Mesendoderm (in vitro differentiated cells): ENCODE measurements around the gene ZGLP1.
"Not testable (repeated sequence)": the region's sequence is repeated elsewhere in the genome, so short reads cannot be mapped to it uniquely, and the experiment has no call there.

Experiments
- DNase-seq: peaks from one replicate; pipeline ENCODE4 v3.0.0; 2013
- H2AK5ac ChIP-seq: 2 replicates; pipeline ENCODE4 v1.6.1; 2013; ENCODE audit warnings: low read length, inconsistent platforms
- H2BK120ac ChIP-seq: 2 replicates; pipeline ENCODE4 v1.6.1; 2013; ENCODE audit warnings: low read depth, mild to moderate bottlenecking, low read length, moderate library complexity, mixed read lengths
- H2BK15ac ChIP-seq: replicated peaks from 2 replicates; pipeline ENCODE4 v1.6.1; 2013; ENCODE audit warnings: low read depth, mild to moderate bottlenecking, moderate library complexity
- H2BK5ac ChIP-seq: 2 replicates; pipeline ENCODE4 v1.6.1; 2013; ENCODE audit warnings: low read length, inconsistent platforms
- H3K18ac ChIP-seq: 2 replicates; pipeline ENCODE4 v1.6.1; 2013; ENCODE audit warnings: mild to moderate bottlenecking, low read length, mixed read lengths
- H3K23ac ChIP-seq: one replicate; pipeline ENCODE4 v1.6.1; 2013; ENCODE audit warnings: low read length
- H3K27ac ChIP-seq: 2 replicates; pipeline ENCODE4 v1.5.1; 2013; ENCODE audit warnings: low read depth, mild to moderate bottlenecking, inconsistent platforms, low read length, moderate library complexity
- H3K27me3 ChIP-seq: 2 replicates; pipeline ENCODE4 v1.6.1; 2013; ENCODE audit warnings: low read length, control low read depth, mild to moderate bottlenecking, inconsistent platforms; ENCODE audit not compliant: insufficient read depth, poor library complexity
- H3K36me3 ChIP-seq: 2 replicates; pipeline ENCODE4 v1.6.1; 2013; ENCODE audit warnings: low read length, inconsistent platforms; ENCODE audit not compliant: control insufficient read depth, insufficient read depth
- H3K4ac ChIP-seq: one replicate; pipeline ENCODE4 v1.6.1; 2013; ENCODE audit warnings: low read depth, mild to moderate bottlenecking, low read length, moderate library complexity
- H3K4me1 ChIP-seq: 2 replicates; pipeline ENCODE4 v1.6.1; 2013; ENCODE audit warnings: low read depth, low read length, inconsistent platforms; ENCODE audit not compliant: control insufficient read depth
- H3K4me2 ChIP-seq: 2 replicates; pipeline ENCODE4 v1.6.1; 2013; ENCODE audit warnings: low read length
- H3K4me3 ChIP-seq: 2 replicates; pipeline ENCODE4 v1.5.1; 2013; ENCODE audit warnings: mild to moderate bottlenecking, low read length
- H3K56ac ChIP-seq: one replicate; pipeline ENCODE4 v1.6.1; 2013; ENCODE audit warnings: low read length
- H3K79me1 ChIP-seq: 2 replicates; pipeline ENCODE4 v1.6.1; 2013; ENCODE audit warnings: low read length, inconsistent platforms
- H3K79me2 ChIP-seq: 2 replicates; pipeline ENCODE4 v1.6.1; 2013; ENCODE audit warnings: mild to moderate bottlenecking, low read length; ENCODE audit not compliant: control insufficient read depth, insufficient read depth
- H3K9ac ChIP-seq: 2 replicates; pipeline ENCODE4 v1.6.1; 2013; ENCODE audit warnings: low read length, inconsistent platforms
- H4K5ac ChIP-seq: one replicate; pipeline ENCODE4 v1.6.1; 2013; ENCODE audit warnings: low read length
- H4K8ac ChIP-seq: one replicate; pipeline ENCODE4 v1.6.1; 2013; ENCODE audit warnings: low read depth, mild to moderate bottlenecking, control low read depth, low read length, moderate library complexity
- WGBS: extraction: QIAGEN DNeasy Blood & Tissue Kit; methylation state at CpG from one replicate; pipeline ENCODE4 v1.1.7; 2013; ENCODE audit warnings: low lambda C conversion rate, missing lambda C conversion rate; ENCODE audit not compliant: insufficient coverage; ENCODE audit errors: extremely low coverage; 5-methylcytosine and 5-hydroxymethylcytosine counted together

ZGLP1 gene

GRCh38 chr19:10284960-10285278 is 24.7 kb downstream of the ZGLP1 start:
- Histone ChIP-seq H3K4me3 (no peak overlapping the region), H3K36me3 (no peaks in the 10 kb centered on the region), H3K79me2 (no peaks in the 10 kb centered on the region), H3K56ac (no peak overlapping the region), H3K4me2 (no peak overlapping the region), H3K9ac (no peak overlapping the region), H3K27me3 (peaks cover 10% of the 10 kb centered on the region), H3K79me1 (no peaks in the 10 kb centered on the region), H3K27ac (no peak overlapping the region), H3K23ac (no peak overlapping the region), H3K4me1 (no peaks in the 10 kb centered on the region), H2BK5ac (no peak overlapping the region), H2BK15ac (no peak overlapping the region), H4K8ac (no peak overlapping the region), H3K4ac (no peak overlapping the region), H3K18ac (no peak overlapping the region), H4K5ac (no peak overlapping the region), H2AK5ac (no peak overlapping the region), H2BK120ac (no peak overlapping the region)
- WGBS = no CpG with 5 or more reads among the region's 13 CpGs
- DNase-seq = no peak

- H3K79me1 ChIP-seq = no peaks in the 10 kb centered on the region
- H2BK15ac ChIP-seq = no peak overlapping the region
- H3K56ac ChIP-seq = no peak overlapping the region
- H2BK5ac ChIP-seq = no peak overlapping the region
- no peaks in the 10 kb centered on the region for H3K79me2 ChIP-seq
- H3K9ac ChIP-seq = no peak overlapping the region
- no peak overlapping the region for H3K4me3 ChIP-seq
- H3K27ac ChIP-seq = no peak overlapping the region
- no peak overlapping the region for H3K23ac ChIP-seq
- no peaks in the 10 kb centered on the region for H3K4me1 ChIP-seq
- no CpG with 5 or more reads among the region's 34 CpGs for WGBS
- no peak overlapping the region for H4K8ac ChIP-seq
- H3K4ac ChIP-seq = no peak overlapping the region
- H3K27me3 ChIP-seq = peaks cover 9% of the 10 kb centered on the region
- DNase-seq = no peak
- H2BK120ac ChIP-seq = no peak overlapping the region
- no peak overlapping the region for H4K5ac ChIP-seq
- no peak overlapping the region for H2AK5ac ChIP-seq
- H3K4me2 ChIP-seq = no peak overlapping the region
- no peaks in the 10 kb centered on the region for H3K36me3 ChIP-seq
- H3K18ac ChIP-seq = no peak overlapping the region
Measured at GRCh38 chr19:10284065-10284959, 25.3 kb downstream of the ZGLP1 start.

GRCh38 chr19:10283301-10284064 is 26.1 kb downstream of the ZGLP1 start:
- H3K27me3 ChIP-seq = peaks cover 7% of the 10 kb centered on the region
- H3K36me3 ChIP-seq = no peaks in the 10 kb centered on the region
- H3K56ac ChIP-seq = no peak overlapping the region
- no peak overlapping the region for H4K5ac ChIP-seq
- no peaks in the 10 kb centered on the region for H3K79me1 ChIP-seq
- WGBS = no CpG with 5 or more reads among the region's 23 CpGs
- H3K23ac ChIP-seq = no peak overlapping the region
- no peak overlapping the region for H2AK5ac ChIP-seq
- no peak overlapping the region for H3K9ac ChIP-seq
- no peak for DNase-seq
- no peaks in the 10 kb centered on the region for H3K4me1 ChIP-seq
- no peak overlapping the region for H3K4ac ChIP-seq
- H3K27ac ChIP-seq = no peak overlapping the region
- no peak overlapping the region for H3K4me3 ChIP-seq
- H3K4me2 ChIP-seq = no peak overlapping the region
- no peak overlapping the region for H2BK120ac ChIP-seq
- no peak overlapping the region for H4K8ac ChIP-seq
- no peak overlapping the region for H2BK15ac ChIP-seq
- H3K18ac ChIP-seq = no peak overlapping the region
- H3K79me2 ChIP-seq = no peaks in the 10 kb centered on the region
- H2BK5ac ChIP-seq = no peak overlapping the region

GRCh38 chr19:10282043-10282442 is 27.6 kb downstream of the ZGLP1 start:
- H4K8ac ChIP-seq, H4K5ac ChIP-seq, H2BK120ac ChIP-seq, H3K9ac ChIP-seq, H3K27me3 ChIP-seq, H2BK5ac ChIP-seq, H3K4me2 ChIP-seq, H3K4ac ChIP-seq, H3K27ac ChIP-seq, H3K4me1 ChIP-seq, H2BK15ac ChIP-seq, H3K36me3 ChIP-seq, H2AK5ac ChIP-seq, H3K23ac ChIP-seq, H3K79me1 ChIP-seq, H3K18ac ChIP-seq, H3K56ac ChIP-seq, H3K79me2 ChIP-seq, H3K4me3 ChIP-seq, DNase-seq: not testable (repeated sequence)
- WGBS = no CpG with 5 or more reads among the region's 5 CpGs

- no peaks in the 10 kb centered on the region for H3K4me1 ChIP-seq
- no peak overlapping the region for H3K23ac ChIP-seq
- H3K27me3 ChIP-seq = no peaks in the 10 kb centered on the region
- H3K9ac ChIP-seq = no peak overlapping the region
- no peak overlapping the region for H3K4me3 ChIP-seq
- no peak overlapping the region for H2BK120ac ChIP-seq
- WGBS = no CpG with 5 or more reads among the region's 5 CpGs
- no peak overlapping the region for H3K18ac ChIP-seq
- no peak overlapping the region for H3K4ac ChIP-seq
- H3K36me3 ChIP-seq = no peaks in the 10 kb centered on the region
- no peak overlapping the region for H3K56ac ChIP-seq
- no peak overlapping the region for H4K8ac ChIP-seq
- no peaks in the 10 kb centered on the region for H3K79me1 ChIP-seq
- no peak for DNase-seq
- H3K27ac ChIP-seq = no peak overlapping the region
- H4K5ac ChIP-seq = no peak overlapping the region
- no peak overlapping the region for H2AK5ac ChIP-seq
- H3K79me2 ChIP-seq = no peaks in the 10 kb centered on the region
- no peak overlapping the region for H2BK5ac ChIP-seq
- H2BK15ac ChIP-seq = no peak overlapping the region
- H3K4me2 ChIP-seq = no peak overlapping the region
Measured at GRCh38 chr19:10279737-10280442, 29.7 kb downstream of the ZGLP1 start.
